ENCODE measurements around the gene OR52I2. TPM values are rescaled to one million over a fixed set of nuclear protein-coding genes. Genes with fewer than 3 reads are reported as not detected.

OR52I2 gene
- total and polyA plus RNA-seq, 4 donors: not detected

- no peaks in the 10 kb centered on the region for H3K4me1 ChIP-seq (ENCODE audit: control insufficient read depth in 5 of 5, insufficient read depth in 5 of 5, low read length in 5 of 5)
- DNase-seq: no peak
- no peak overlapping the region for H3K9ac ChIP-seq (ENCODE audit: insufficient read depth in 1 of 2, low read length in 2 of 2)
- TF ChIP-seq CTCF (IDR thresholded peaks at IDR 0.05; ENCODE audit: control extremely low read depth, extremely low read depth): no peak
- ATAC-seq (ENCODE audit: insufficient read depth, low FRiP score): no peak
- no peaks in the 10 kb centered on the region for H3K36me3 ChIP-seq (ENCODE audit: control insufficient read depth in 4 of 4, insufficient read depth in 4 of 4, low read length in 4 of 4)
- H3K27me3 ChIP-seq (ENCODE audit: control insufficient read depth in 3 of 3, insufficient read depth in 3 of 3, low read length in 2 of 3): no peaks in the 10 kb centered on the region
- H3K27ac ChIP-seq (ENCODE audit: low read depth in 1 of 2, low read length in 1 of 2): no peak overlapping the region
- H3K9me3 ChIP-seq (ENCODE audit: control insufficient read depth in 4 of 4, insufficient read depth in 3 of 4, low read length in 3 of 4): no peaks in the 10 kb centered on the region
- no peak overlapping the region for H3K4me3 ChIP-seq
Observed at GRCh38 chr11:4615856-4616444, 34.4 kb downstream of the OR52I2 start.

GRCh38 chr11:4619514-4619913, 38.0 kb downstream of the OR52I2 start:
- Histone ChIP-seq H3K27me3 (ENCODE audit: control insufficient read depth in 3 of 3, insufficient read depth in 3 of 3, low read length in 2 of 3) (no peaks in the 10 kb centered on the region), H3K4me3 (no peak overlapping the region), H3K9me3 (ENCODE audit: control insufficient read depth in 4 of 4, insufficient read depth in 3 of 4, low read length in 3 of 4) (no peaks in the 10 kb centered on the region), H3K27ac (ENCODE audit: low read depth in 1 of 2, low read length in 1 of 2) (no peak overlapping the region), H3K9ac (ENCODE audit: insufficient read depth in 1 of 2, low read length in 2 of 2) (no peak overlapping the region), H3K4me1 (ENCODE audit: control insufficient read depth in 5 of 5, insufficient read depth in 5 of 5, low read length in 5 of 5) (no peaks in the 10 kb centered on the region), H3K36me3 (ENCODE audit: control insufficient read depth in 4 of 4, insufficient read depth in 4 of 4, low read length in 4 of 4) (no peaks in the 10 kb centered on the region)
- no peak for TF ChIP-seq CTCF (IDR thresholded peaks at IDR 0.05; ENCODE audit: control extremely low read depth, extremely low read depth)
- DNase-seq (no peak), ATAC-seq (ENCODE audit: insufficient read depth, low FRiP score) (no peak)
- 77 to 82% methylated on average over 9 of the region's 9 CpGs for WGBS, 2 donors

GRCh38 chr11:4626207-4627099, 44.9 kb downstream of the OR52I2 start:
- peaks cover 0 to 8% (median 1%) of the 10 kb centered on the region in 4 donors for H3K9me3 ChIP-seq (ENCODE audit: control insufficient read depth in 4 of 4, insufficient read depth in 3 of 4, low read length in 3 of 4)
- no peaks in the 10 kb centered on the region for H3K4me1 ChIP-seq (ENCODE audit: control insufficient read depth in 5 of 5, insufficient read depth in 5 of 5, low read length in 5 of 5)
- 50 to 56% methylated on average over 15 of the region's 15 CpGs for WGBS, 2 donors
- H3K27me3 ChIP-seq (ENCODE audit: control insufficient read depth in 3 of 3, insufficient read depth in 3 of 3, low read length in 2 of 3): no peaks in the 10 kb centered on the region
- H3K27ac ChIP-seq (ENCODE audit: low read depth in 1 of 2, low read length in 1 of 2): no peak overlapping the region
- DNase-seq (peak; percentile 50 to 61 (median 50)), ATAC-seq (ENCODE audit: insufficient read depth, low FRiP score) (no peak)
- no peaks in the 10 kb centered on the region for H3K36me3 ChIP-seq (ENCODE audit: control insufficient read depth in 4 of 4, insufficient read depth in 4 of 4, low read length in 4 of 4)
- no peak overlapping the region for H3K9ac ChIP-seq (ENCODE audit: insufficient read depth in 1 of 2, low read length in 2 of 2)
- no peak overlapping the region for H3K4me3 ChIP-seq
- no peak for TF ChIP-seq CTCF (IDR thresholded peaks at IDR 0.05; ENCODE audit: control extremely low read depth, extremely low read depth)
